ENCODE data around the gene WRNIP1. TPM values are rescaled to one million over a fixed set of nuclear protein-coding genes. Genes with fewer than 3 reads are reported as not detected.

The WRNIP1 gene
- total RNA-seq, 4 donors from 2014 or later, result 66.0 to 75.6 (median 69.9) TPM

GRCh38 chr6:2823104-2823850 lies 58.1 kb downstream of the WRNIP1 start:
- 69 to 80% methylated on average over 7 of the region's 7 CpGs for WGBS, 2 donors
- H3K27me3 ChIP-seq, result no peaks in the 10 kb centered on the region
- intact Hi-C loops (cut with DNase I), result no loop called here
- no peaks in the 10 kb centered on the region for H3K36me3 ChIP-seq
- H3K27ac ChIP-seq, result peak overlapping the region in 3 of 4 donors; percentile 57 to 80 (median 77)
- peaks cover 0 to 61% (median 7%) of the 10 kb centered on the region in 3 donors for H3K4me1 ChIP-seq
- no peak overlapping the region for H3K4me3 ChIP-seq
- H3K9me3 ChIP-seq, result no peaks in the 10 kb centered on the region
- TF ChIP-seq POLR2A (IDR thresholded peaks at IDR 0.05), result no peak
- no peak for TF ChIP-seq CTCF (IDR thresholded peaks at IDR 0.05)
- DNase-seq, result no peak

DNA sequence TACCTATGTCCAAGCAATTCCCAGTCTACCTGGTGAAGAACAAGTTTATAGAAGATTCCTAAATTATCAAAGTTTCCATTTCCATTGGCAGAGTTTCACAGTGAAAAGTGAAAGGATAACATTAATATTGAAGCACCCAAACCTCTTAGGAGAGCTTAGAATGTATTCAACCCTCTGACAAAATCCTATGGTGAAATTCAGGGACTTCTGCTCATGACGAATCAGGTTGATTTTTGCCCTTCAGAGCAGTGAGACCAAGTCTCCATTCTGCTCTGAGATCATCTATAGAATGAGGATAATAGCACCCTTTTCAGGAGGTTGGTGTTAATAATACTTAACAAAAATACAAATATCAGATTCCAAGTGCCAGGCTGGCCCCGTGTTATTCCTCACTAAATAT lies 60.9 kb downstream of the WRNIP1 start:
- Histone ChIP-seq H3K27ac (peak overlapping the region in 2 of 4 donors; percentile 1 to 35), H3K4me1 (peaks cover 0 to 33% (median 0%) of the 10 kb centered on the region in 3 donors), H3K36me3 (no peaks in the 10 kb centered on the region), H3K27me3 (no peaks in the 10 kb centered on the region), H3K4me3 (no peak overlapping the region), H3K9me3 (no peaks in the 10 kb centered on the region)
- TF ChIP-seq CTCF (IDR thresholded peaks at IDR 0.05) (no peak), POLR2A (IDR thresholded peaks at IDR 0.05) (no peak)
- intact Hi-C loops (cut with DNase I), result no loop called here
- 77 to 80% methylated on average over 2 of the region's 2 CpGs for WGBS, 2 donors
- DNase-seq, result no peak

GRCh38 chr6:2827142-2827541 lies 61.9 kb downstream of the WRNIP1 start:
- TF ChIP-seq CTCF (IDR thresholded peaks at IDR 0.05) (no peak), POLR2A (IDR thresholded peaks at IDR 0.05) (no peak)
- Histone ChIP-seq H3K36me3 (peaks cover 0 to 8% (median 0%) of the 10 kb centered on the region in 3 donors), H3K4me3 (no peak overlapping the region), H3K27me3 (no peaks in the 10 kb centered on the region), H3K9me3 (no peaks in the 10 kb centered on the region), H3K27ac (peak overlapping the region in 1 of 4 donors; percentile 35), H3K4me1 (peaks cover 0 to 31% (median 0%) of the 10 kb centered on the region in 3 donors)
- WGBS, 2 donors, result 80 to 84% methylated on average over 6 of the region's 6 CpGs
- no peak for DNase-seq
- intact Hi-C loops (cut with DNase I), result no loop called here

GRCh38 chr6:2828629-2829028 lies 63.4 kb downstream of the WRNIP1 start:
- Histone ChIP-seq H3K9me3 (no peaks in the 10 kb centered on the region), H3K27ac (no peak overlapping the region), H3K4me1 (peaks cover 0 to 21% (median 0%) of the 10 kb centered on the region in 3 donors), H3K4me3 (no peak overlapping the region), H3K27me3 (no peaks in the 10 kb centered on the region), H3K36me3 (peaks cover 0 to 23% (median 0%) of the 10 kb centered on the region in 3 donors)
- TF ChIP-seq POLR2A (IDR thresholded peaks at IDR 0.05) (no peak), CTCF (IDR thresholded peaks at IDR 0.05) (no peak)
- WGBS, 2 donors, result 59 to 74% methylated on average over 4 of the region's 4 CpGs
- intact Hi-C loops (cut with DNase I), result no loop called here
- DNase-seq, result no peak

GRCh38 chr6:2829253-2829652 lies 64.1 kb downstream of the WRNIP1 start:
- DNase-seq, result no peak
- H3K27ac ChIP-seq, result peak overlapping the region in 1 of 4 donors; percentile 3
- intact Hi-C loops (cut with DNase I), result no loop called here
- peaks cover 0 to 29% (median 0%) of the 10 kb centered on the region in 3 donors for H3K36me3 ChIP-seq
- no peak overlapping the region for H3K4me3 ChIP-seq
- no peaks in the 10 kb centered on the region for H3K9me3 ChIP-seq
- no peaks in the 10 kb centered on the region for H3K27me3 ChIP-seq
- WGBS, 2 donors, result 96 to 100% methylated on average over 2 of the region's 2 CpGs
- TF ChIP-seq CTCF (IDR thresholded peaks at IDR 0.05), result no peak
- no peak for TF ChIP-seq POLR2A (IDR thresholded peaks at IDR 0.05)
- peaks cover 0 to 18% (median 0%) of the 10 kb centered on the region in 3 donors for H3K4me1 ChIP-seq

All from esophagus squamous epithelium (tissue), 5 donors.